Right lobe of liver (tissue), 6 donors: ENCODE measurements around the gene TRIM17. TPM values are rescaled to one million over a fixed set of nuclear protein-coding genes. Genes with fewer than 3 reads are reported as not detected.

Experiments
- ATAC-seq, 4 donors: fragments of 200-7000 bp; cut with Tn5 transposase; one replicate each; pipeline ENCODE4 v1.9.1; 2020; ENCODE audit warnings: mild to moderate bottlenecking in 4 of 4, moderate library complexity in 4 of 4
- DNase-seq, 3 donors: peaks; one replicate each; pipeline ENCODE4 v3.0.0-alpha.2; 2020
- H3K27ac ChIP-seq, 3 donors: fragments of 200-600 bp; one replicate each; pipeline ENCODE4 v1.8.0; 2022
- H3K27me3 ChIP-seq, 2 donors: fragments of 200-600 bp; one replicate each; pipeline ENCODE4 v1.8.0; 2022
- H3K36me3 ChIP-seq, 4 donors: fragments of 200-600 bp; sonication (generic) in 1 of 4; one replicate each; pipeline versions ENCODE4 v1.5.1 to v1.8.0; 2017 to 2022; ENCODE audit warnings: control low read depth in 1 of 4
- H3K4me1 ChIP-seq, 4 donors: fragments of 200-600 bp; sonication (generic) in 1 of 4; one replicate each; pipeline versions ENCODE4 v1.5.1 to v1.8.0; 2017 to 2022; ENCODE audit warnings: control low read depth in 1 of 4
- H3K4me3 ChIP-seq, 3 donors: fragments of 200-600 bp; one replicate each; pipeline ENCODE4 v1.8.0; 2022
- H3K9me3 ChIP-seq, 4 donors: fragments of 200-600 bp; sonication (generic) in 1 of 4; one replicate each; pipeline versions ENCODE4 v1.5.1 to v1.8.0; 2017 to 2022; ENCODE audit warnings: control low read depth in 1 of 4
- POLR2A ChIP-seq: fragments of 450-650 bp; IDR thresholded peaks from one replicate; pipeline ENCODE4 v1.6.1; 2017; ENCODE audit warnings: antibody characterized with exemption, mild to moderate bottlenecking
- WGBS: methylation state at CpG from one replicate; pipeline ENCODE4 v1.1.6; 2018; ENCODE audit warnings: low coverage, low lambda C conversion rate; ENCODE audit not compliant: insufficient coverage; ENCODE audit errors: missing lambda C conversion rate; 5-methylcytosine and 5-hydroxymethylcytosine counted together
- intact Hi-C, 2 donors: fragments of 100-400 bp; cut with DNase I; formaldehyde crosslinking; loops; one replicate each; pipeline versions ENCODE4 v1.11.2 to v1.14.1; 2022
- total RNA-seq, 6 experiments: library from RNA; depleted of rRNA in 2 of 6; stranded (reverse); fragments of >200 nt in 2 of 6; fragmentation: NEBNext Ultra II Directional in 3 of 6; extraction: Animal tissue kit (Norgen Biotek cat#: 25700) in 3 of 6; gene quantifications; one replicate each; pipeline versions ENCODE4 v1.1.0 to v1.2.4, GENCODE V29; 2016 to 2023
- TF ChIP-seq, protein P1 (sequence below), 4 donors: fragments of 200-600 bp in 3 of 4; fragments of 450-650 bp in 1 of 4; IDR thresholded peaks; one replicate each; pipeline versions ENCODE4 v1.5.1 to v1.8.0; 2016 to 2022; ENCODE audit warnings: antibody characterized with exemption in 4 of 4, mild to moderate bottlenecking in 2 of 4
- donor health status: DM: no; HTN: yes; CAD: no.
- donor health status: DM: no; HTN: no; CAD: no.
- donor health status: DM: no; HTN: no; CAD: no.
- donor health status: DM: no; HTN: yes; CAD: no.
- donor health status: DM: no; HTN: yes; CAD: no.

TRIM17 gene
- total RNA-seq, 6 experiments from 2014 or later = not detected

DNA sequence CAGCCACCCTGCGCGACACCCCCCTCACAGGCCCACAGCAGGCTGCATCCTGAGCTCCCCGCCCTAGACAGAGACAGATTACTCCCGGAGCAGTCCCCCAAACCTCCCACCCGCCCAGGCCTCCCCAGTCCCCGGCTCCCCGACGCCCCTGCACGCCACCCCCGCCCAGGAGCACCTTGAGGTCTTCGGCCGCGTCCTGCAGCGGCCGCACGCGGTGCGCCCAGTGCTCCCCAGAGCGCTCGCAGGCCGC is 10.8 kb downstream of the TRIM17 start:
- intact Hi-C loops = no loop called here
- ATAC-seq (peak in 1 of 4 donors; percentile 9), DNase-seq (no peak)
- H3K36me3 ChIP-seq = no peaks in the 10 kb centered on the region
- under 1% methylated on average over 17 of the region's 21 CpGs for WGBS
- H3K27ac ChIP-seq = peak overlapping the region in 2 of 3 donors; percentile 58 to 88
- peak overlapping the region; percentile 75 to 93 (median 86) for H3K4me3 ChIP-seq
- no peaks in the 10 kb centered on the region for H3K9me3 ChIP-seq
- no peaks in the 10 kb centered on the region for H3K27me3 ChIP-seq
- TF ChIP-seq, protein P1, sequence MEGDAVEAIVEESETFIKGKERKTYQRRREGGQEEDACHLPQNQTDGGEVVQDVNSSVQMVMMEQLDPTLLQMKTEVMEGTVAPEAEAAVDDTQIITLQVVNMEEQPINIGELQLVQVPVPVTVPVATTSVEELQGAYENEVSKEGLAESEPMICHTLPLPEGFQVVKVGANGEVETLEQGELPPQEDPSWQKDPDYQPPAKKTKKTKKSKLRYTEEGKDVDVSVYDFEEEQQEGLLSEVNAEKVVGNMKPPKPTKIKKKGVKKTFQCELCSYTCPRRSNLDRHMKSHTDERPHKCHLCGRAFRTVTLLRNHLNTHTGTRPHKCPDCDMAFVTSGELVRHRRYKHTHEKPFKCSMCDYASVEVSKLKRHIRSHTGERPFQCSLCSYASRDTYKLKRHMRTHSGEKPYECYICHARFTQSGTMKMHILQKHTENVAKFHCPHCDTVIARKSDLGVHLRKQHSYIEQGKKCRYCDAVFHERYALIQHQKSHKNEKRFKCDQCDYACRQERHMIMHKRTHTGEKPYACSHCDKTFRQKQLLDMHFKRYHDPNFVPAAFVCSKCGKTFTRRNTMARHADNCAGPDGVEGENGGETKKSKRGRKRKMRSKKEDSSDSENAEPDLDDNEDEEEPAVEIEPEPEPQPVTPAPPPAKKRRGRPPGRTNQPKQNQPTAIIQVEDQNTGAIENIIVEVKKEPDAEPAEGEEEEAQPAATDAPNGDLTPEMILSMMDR (IDR thresholded peaks at IDR 0.05) = no peak
- TF ChIP-seq POLR2A = no peak
- H3K4me1 ChIP-seq = peaks cover 0 to 12% (median 6%) of the 10 kb centered on the region in 4 donors

DNA sequence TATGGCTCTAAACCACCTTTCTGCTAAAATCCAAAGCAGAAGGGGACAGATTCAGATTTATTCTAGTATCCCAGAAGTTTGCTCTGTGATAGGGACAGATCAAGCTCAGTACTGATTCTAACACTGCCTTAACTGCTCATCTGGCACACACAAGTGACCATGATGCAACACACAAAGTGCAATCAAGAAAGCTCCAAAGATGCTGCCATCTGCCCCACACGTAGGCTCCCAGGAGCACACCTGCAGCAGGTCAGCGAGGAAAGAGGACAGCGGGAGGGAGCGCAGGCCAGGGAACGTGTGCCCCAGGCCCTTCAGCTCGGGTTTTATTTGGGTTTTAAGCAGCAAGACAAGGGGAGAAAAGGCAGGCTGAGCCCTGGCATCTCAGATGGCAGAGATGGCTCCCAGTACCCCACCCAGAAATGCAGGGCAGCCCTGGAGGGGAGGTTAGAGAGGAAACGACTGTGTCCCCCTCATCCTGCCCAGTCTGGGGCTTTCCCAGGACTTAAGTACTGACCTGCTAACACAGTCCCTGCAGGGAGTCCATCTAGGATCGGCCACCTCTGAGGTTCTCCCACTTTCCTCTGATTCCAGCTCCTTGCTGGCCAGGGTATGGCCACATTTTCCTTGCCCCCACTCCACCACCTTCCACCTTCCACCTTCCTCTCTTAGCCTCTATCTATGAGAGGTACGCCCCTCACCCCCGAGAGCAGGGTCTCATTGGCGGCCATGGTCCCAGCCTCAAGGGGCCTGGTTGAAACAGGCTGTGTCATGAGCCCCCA is 11.3 kb downstream of the TRIM17 start:
- peak overlapping the region; percentile 75 to 93 (median 86) for H3K4me3 ChIP-seq
- 20% methylated on average over 10 of the region's 11 CpGs for WGBS
- H3K4me1 ChIP-seq = peaks cover 0 to 12% (median 6%) of the 10 kb centered on the region in 4 donors
- no peak overlapping the region for H3K27ac ChIP-seq
- ATAC-seq (no peak), DNase-seq (no peak)
- H3K27me3 ChIP-seq = no peaks in the 10 kb centered on the region
- no peak for TF ChIP-seq POLR2A
- TF ChIP-seq, protein P1 (IDR thresholded peaks at IDR 0.05) = no peak
- intact Hi-C loops = no loop called here
- no peaks in the 10 kb centered on the region for H3K36me3 ChIP-seq
- H3K9me3 ChIP-seq = no peaks in the 10 kb centered on the region

DNA sequence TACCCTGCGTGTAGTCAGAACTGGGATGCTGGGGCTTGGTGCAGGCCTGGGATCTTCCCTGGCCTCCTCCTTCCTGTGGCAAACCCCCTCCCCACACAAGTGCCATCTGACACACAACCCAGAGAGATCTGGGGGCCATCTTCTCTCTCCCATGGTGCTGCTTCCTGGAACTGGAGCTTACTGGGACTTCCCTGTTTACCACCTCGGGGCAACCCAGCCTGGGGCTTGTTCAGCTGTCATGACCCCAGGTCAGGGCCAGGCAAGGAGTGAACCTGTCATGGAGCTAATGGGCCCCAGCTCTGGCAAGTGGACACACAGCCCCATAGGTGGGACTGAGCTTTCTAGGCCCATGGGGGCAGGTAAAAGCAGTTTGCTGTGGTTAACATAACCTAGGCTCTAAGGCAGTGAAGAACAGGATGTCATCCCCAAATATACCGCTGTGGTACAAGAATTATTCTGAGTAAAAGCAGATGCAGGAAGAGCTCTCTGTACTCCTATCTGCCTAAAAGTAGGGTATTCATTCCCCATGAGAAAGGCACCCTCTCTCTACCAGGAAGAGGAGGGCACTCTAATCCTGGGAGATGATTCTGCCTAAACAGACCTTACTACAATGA is 12.4 kb downstream of the TRIM17 start:
- Histone ChIP-seq H3K27ac (no peak overlapping the region), H3K4me3 (no peak overlapping the region), H3K4me1 (peaks cover 0 to 12% (median 6%) of the 10 kb centered on the region in 4 donors), H3K27me3 (no peaks in the 10 kb centered on the region), H3K36me3 (peaks cover 0 to 10% (median 0%) of the 10 kb centered on the region in 4 donors), H3K9me3 (no peaks in the 10 kb centered on the region)
- TF ChIP-seq, protein P1 (IDR thresholded peaks at IDR 0.05) = no peak
- no peak for TF ChIP-seq POLR2A
- intact Hi-C loops = no loop called here
- ATAC-seq (no peak), DNase-seq (no peak)
- WGBS = 71% methylated on average over 2 of the region's 3 CpGs

DNA sequence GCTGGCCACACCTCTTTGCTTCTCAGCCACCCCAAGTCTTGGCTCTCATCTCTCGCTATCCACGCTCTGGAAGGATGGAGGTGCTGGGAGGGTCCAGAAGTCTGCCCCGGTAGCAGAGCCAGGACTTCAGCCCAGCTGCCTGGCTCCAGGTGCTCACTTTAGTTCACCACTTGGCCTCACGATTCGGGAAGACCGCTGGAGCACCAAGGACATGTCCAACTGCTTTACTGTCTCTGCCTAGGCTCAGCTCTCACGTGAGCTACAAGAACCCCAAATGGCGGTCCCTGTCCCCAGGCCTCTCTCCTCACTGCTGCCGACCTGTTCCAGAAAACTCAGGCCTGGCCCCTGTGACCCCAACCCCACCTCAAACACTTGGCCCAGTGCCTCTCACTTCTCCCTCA is 13.4 kb downstream of the TRIM17 start:
- Histone ChIP-seq H3K4me3 (no peak overlapping the region), H3K9me3 (no peaks in the 10 kb centered on the region), H3K27me3 (no peaks in the 10 kb centered on the region), H3K4me1 (peaks cover 0 to 12% (median 6%) of the 10 kb centered on the region in 4 donors), H3K27ac (no peak overlapping the region), H3K36me3 (peaks cover 0 to 19% (median 0%) of the 10 kb centered on the region in 4 donors)
- no peak for ATAC-seq
- 93% methylated on average over 9 of the region's 9 CpGs for WGBS
- TF ChIP-seq POLR2A = no peak
- intact Hi-C loops = no loop called here
- DNase-seq = no peak

DNA sequence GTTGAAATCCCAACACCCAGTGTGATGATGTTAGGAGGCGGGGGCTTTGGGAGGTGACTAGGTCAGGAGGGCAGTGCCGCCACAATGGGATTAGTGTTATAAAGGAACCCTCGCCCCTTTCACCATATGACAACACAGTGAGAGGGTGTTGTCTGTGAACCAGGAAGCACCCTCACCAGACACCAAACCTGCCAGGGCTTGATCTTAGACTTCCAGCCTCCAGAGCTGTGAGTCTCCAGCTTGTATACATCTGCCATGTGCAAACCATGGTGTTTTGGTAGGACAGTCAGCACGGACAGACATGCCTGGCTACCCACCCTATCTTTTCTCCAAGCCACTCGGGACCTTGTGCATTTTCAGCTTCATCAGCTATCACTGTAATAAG is 14.0 kb downstream of the TRIM17 start:
- intact Hi-C loops = no loop called here
- Histone ChIP-seq H3K27me3 (no peaks in the 10 kb centered on the region), H3K36me3 (peaks cover 0 to 19% (median 0%) of the 10 kb centered on the region in 4 donors), H3K4me1 (peaks cover 0 to 12% (median 6%) of the 10 kb centered on the region in 4 donors), H3K27ac (no peak overlapping the region), H3K4me3 (no peak overlapping the region), H3K9me3 (no peaks in the 10 kb centered on the region)
- WGBS = 78% methylated on average over 1 of the region's 5 CpGs
- DNase-seq (peak in 1 of 3 donors; percentile 9), ATAC-seq (no peak)
- TF ChIP-seq POLR2A = no peak
- TF ChIP-seq, protein P1 (IDR thresholded peaks at IDR 0.05) = no peak
